Naive thymus-derived CD4-positive, alpha-beta T cell (primary cell): ENCODE measurements around the gene DNPH1. TPM values are rescaled to one million over a fixed set of nuclear protein-coding genes. Genes with fewer than 3 reads are reported as not detected.

ENCODE experiments used
- ATAC-seq: fragments of 150-1000 bp; cut with Tn5 transposase; 2 replicates; pipeline ENCODE4 v1.10.0; 2021; ENCODE audit warnings: mild to moderate bottlenecking, moderate library complexity
- CTCF ChIA-PET: fragments of 350-600 bp; sonication (Branson Sonifier 250); formaldehyde crosslinking; loops from one replicate; lab custom pipeline; 2021; ENCODE audit warnings: antibody characterized with exemption; lab: Charles Lee
- POLR2A ChIA-PET: fragments of 350-600 bp; sonication (Branson Sonifier 250); formaldehyde crosslinking; loops from one replicate; lab custom pipeline; 2021; ENCODE audit warnings: antibody characterized with exemption, inconsistent platforms; lab: Charles Lee
- DNase-seq, 9 donors: peaks; one replicate each; pipeline versions ENCODE4 v3.0.0 to v3.0.0-alpha.2; 2020 to 2022; ENCODE audit warnings: mixed read lengths in 1 of 9
- H3K27ac ChIP-seq: one replicate; pipeline ENCODE4 v1.7.0; 2013; ENCODE audit warnings: mild to moderate bottlenecking, low read depth, low read length, moderate library complexity
- H3K27me3 ChIP-seq, 2 donors: one replicate each; pipeline ENCODE4 v1.7.0; 2013; ENCODE audit warnings: low read length in 2 of 2, mild to moderate bottlenecking in 2 of 2, moderate library complexity in 2 of 2; ENCODE audit not compliant: control insufficient read depth in 2 of 2, insufficient read depth in 2 of 2
- H3K36me3 ChIP-seq, 3 experiments: 1 replicate in 2 of 3; 2 replicates in 1 of 3; pipeline ENCODE4 v1.7.0; 2013; ENCODE audit warnings: low read length in 3 of 3, mild to moderate bottlenecking in 3 of 3, moderate library complexity in 1 of 3; ENCODE audit not compliant: insufficient read depth in 3 of 3, control insufficient read depth in 2 of 3
- H3K4me1 ChIP-seq, 2 donors: one replicate each; pipeline ENCODE4 v1.7.0; 2013; ENCODE audit warnings: low read length in 2 of 2, mild to moderate bottlenecking in 2 of 2, moderate library complexity in 1 of 2; ENCODE audit not compliant: control insufficient read depth in 2 of 2, insufficient read depth in 2 of 2
- H3K4me3 ChIP-seq: 2 replicates; pipeline ENCODE4 v1.7.0; 2013; ENCODE audit warnings: mild to moderate bottlenecking, low read length
- H3K9me3 ChIP-seq, 3 experiments: 1 replicate in 2 of 3; 2 replicates in 1 of 3; pipeline ENCODE4 v1.7.0; 2013; ENCODE audit warnings: low read length in 3 of 3; ENCODE audit not compliant: control insufficient read depth in 2 of 3
- H3K27ac Mint-ChIP-seq, 9 donors: one replicate each; pipeline ENCODE4 v1.8.0; 2020 to 2022; ENCODE audit warnings: mixed read lengths in 9 of 9, mild to moderate bottlenecking in 8 of 9, moderate library complexity in 5 of 9, inconsistent platforms in 2 of 9
- H3K27me3 Mint-ChIP-seq, 5 donors: one replicate each; pipeline ENCODE4 v1.8.0; 2021 to 2022; ENCODE audit warnings: mixed read lengths in 5 of 5, mild to moderate bottlenecking in 1 of 5
- H3K36me3 Mint-ChIP-seq, 5 donors: one replicate each; pipeline ENCODE4 v1.8.0; 2020 to 2022; ENCODE audit warnings: mixed read lengths in 5 of 5, mild to moderate bottlenecking in 3 of 5, inconsistent platforms in 1 of 5
- H3K4me1 Mint-ChIP-seq, 7 donors: one replicate each; pipeline ENCODE4 v1.8.0; 2020 to 2022; ENCODE audit warnings: mixed read lengths in 7 of 7, mild to moderate bottlenecking in 3 of 7, inconsistent platforms in 1 of 7
- H3K4me3 Mint-ChIP-seq, 10 donors: one replicate each; pipeline ENCODE4 v1.8.0; 2020 to 2022; ENCODE audit warnings: mild to moderate bottlenecking in 10 of 10, mixed read lengths in 10 of 10, moderate library complexity in 6 of 10, inconsistent platforms in 2 of 10
- H3K9me3 Mint-ChIP-seq, 11 donors: one replicate each; pipeline ENCODE4 v1.8.0; 2020 to 2022; ENCODE audit warnings: mixed read lengths in 11 of 11, mild to moderate bottlenecking in 4 of 11, inconsistent platforms in 1 of 11, moderate library complexity in 1 of 11
- intact Hi-C, 2 donors: fragments of 100-400 bp; cut with micrococcal nuclease; formaldehyde crosslinking; loops; one replicate each; pipeline ENCODE4 v1.15.1; 2023
- polyA plus RNA-seq, 2 donors: library from polyadenylated mRNA; unstranded; fragments of 300-500 nt; fragmentation: Illumina TruSeq; gene quantifications; one replicate each; pipeline ENCODE4 v1.2.3, GENCODE V29; 2021
- total RNA-seq, 6 experiments: library from RNA in 5 of 6; stranded (reverse) in 5 of 6; gene quantifications; 1 replicate in 5 of 6; 2 replicates in 1 of 6; pipeline ENCODE4 v1.2.3 and lab custom pipeline; 2021 to 2026

DNPH1 gene
- total and polyA plus RNA-seq, 7 experiments from 2014 or later, result 25.4 to 141 (median 36.4) TPM

- ChIA-PET POLR2A (interaction anchor here (0.6 to 1.8 kb wide), 3 partner anchors 10 to 361 kb away, joined by 3 to 6 read pairs (median 3); partner anchors contain the start of gene CUL9), CTCF (interaction anchor here (0.6 to 1.9 kb wide), 2 partner anchors 17 to 19 kb away, joined by 3 to 8 read pairs; partner anchors contain the start of gene DNPH1)
- Histone ChIP-seq H3K36me3 (no peaks in the 10 kb centered on the region), H3K27ac (peak overlapping the region; percentile 78), H3K27me3 (peaks cover 3 to 8% of the 10 kb centered on the region in 2 donors), H3K4me3 (no peak overlapping the region), H3K4me1 (peaks cover 3 to 13% of the 10 kb centered on the region in 2 donors), H3K9me3 (no peaks in the 10 kb centered on the region)
- Mint-ChIP-seq H3K9me3 (no peaks in the 10 kb centered on the region), H3K27ac (peak overlapping the region in 6 of 9 donors; percentile 76 to 92 (median 90)), H3K4me3 (peak overlapping the region in 8 of 10 donors; percentile 83 to 94 (median 88)), H3K27me3 (peaks cover 13 to 36% (median 22%) of the 10 kb centered on the region in 5 donors), H3K4me1 (peaks cover 11 to 29% (median 21%) of the 10 kb centered on the region in 7 donors), H3K36me3 (peaks cover 0 to 4% (median 0%) of the 10 kb centered on the region in 5 donors)
- intact Hi-C loops, result no loop called here
- no peak for DNase-seq
- ATAC-seq, result no peak
Measured at GRCh38 chr6:43248101-43248500, 18.8 kb upstream of the DNPH1 start.

GRCh38 chr6:43247114-43247999 lies 18.1 kb upstream of the DNPH1 start:
- no peaks in the 10 kb centered on the region for H3K36me3 ChIP-seq
- Mint-ChIP-seq H3K36me3 (peaks cover 0 to 2% (median 0%) of the 10 kb centered on the region in 5 donors), H3K9me3 (no peaks in the 10 kb centered on the region), H3K27ac (peak overlapping the region; percentile 76 to 92 (median 89)), H3K27me3 (peaks cover 7 to 33% (median 14%) of the 10 kb centered on the region in 5 donors), H3K4me3 (peak overlapping the region in 9 of 10 donors; percentile 83 to 94 (median 88)), H3K4me1 (peaks cover 11 to 26% (median 21%) of the 10 kb centered on the region in 7 donors)
- DNase-seq, result peak; percentile 65 to 81 (median 78)
- peak overlapping the region; percentile 84 for H3K4me3 ChIP-seq
- intact Hi-C loops, result loop anchor here (1.0 kb wide), 11 partner anchors 18 to 318 kb away; partner anchors contain the start of genes DNPH1 (in 2 of the 2), POLR1C (in 2 of the 2), ABCC10 (in 1 of the 2) and CNPY3 (in 1 of the 2)
- peaks cover 3 to 13% of the 10 kb centered on the region in 2 donors for H3K27me3 ChIP-seq
- peak; percentile 95 for ATAC-seq
- H3K4me1 ChIP-seq, result peaks cover 3 to 13% of the 10 kb centered on the region in 2 donors
- peak overlapping the region; percentile 78 for H3K27ac ChIP-seq
- POLR2A ChIA-PET, result interaction anchor here (0.5 to 1.8 kb wide), 4 partner anchors 18 to 65 kb away, joined by 3 to 6 read pairs (median 5); partner anchors contain the start of genes CUL9 and DNPH1
- CTCF ChIA-PET, result interaction anchor here (0.6 to 1.9 kb wide), 2 partner anchors 16 to 18 kb away, joined by 3 to 8 read pairs; partner anchors contain the start of gene DNPH1
- H3K9me3 ChIP-seq, result no peaks in the 10 kb centered on the region

GRCh38 chr6:43246301-43247113 lies 17.2 kb upstream of the DNPH1 start:
- peaks cover 11 to 22% (median 17%) of the 10 kb centered on the region in 7 donors for H3K4me1 Mint-ChIP-seq
- POLR2A ChIA-PET, result interaction anchor here (0.5 to 1.8 kb wide), 3 partner anchors 17 to 64 kb away, joined by 3 to 6 read pairs (median 4); partner anchors contain the start of genes CUL9 and DNPH1
- H3K36me3 Mint-ChIP-seq, result peaks cover 0 to 2% (median 0%) of the 10 kb centered on the region in 5 donors
- H3K4me3 Mint-ChIP-seq, result peak overlapping the region in 9 of 10 donors; percentile 83 to 94 (median 88)
- Histone ChIP-seq H3K4me1 (peaks cover 3 to 13% of the 10 kb centered on the region in 2 donors), H3K36me3 (no peaks in the 10 kb centered on the region), H3K27me3 (peaks cover 3 to 13% of the 10 kb centered on the region in 2 donors), H3K4me3 (peak overlapping the region; percentile 84), H3K9me3 (no peaks in the 10 kb centered on the region), H3K27ac (no peak overlapping the region)
- ATAC-seq (peak; percentile 15), DNase-seq (peak in 1 of 9 donors; percentile 20)
- H3K9me3 Mint-ChIP-seq, result peaks cover 0 to 2% (median 0%) of the 10 kb centered on the region in 11 donors
- peak overlapping the region in 6 of 9 donors; percentile 24 to 92 (median 61) for H3K27ac Mint-ChIP-seq
- peaks cover under 1 to 27% (median 10%) of the 10 kb centered on the region in 5 donors for H3K27me3 Mint-ChIP-seq
- intact Hi-C loops, result loop anchor here (1.0 kb wide), 11 partner anchors 17 to 317 kb away; partner anchors contain the start of genes DNPH1 (in 2 of the 2), POLR1C (in 2 of the 2), ABCC10 (in 1 of the 2) and CNPY3 (in 1 of the 2)
- CTCF ChIA-PET, result interaction anchor here (0.6 to 1.9 kb wide), 2 partner anchors 18 to 290 kb away, joined by 3 to 8 read pairs; partner anchors contain the start of gene DNPH1

GRCh38 chr6:43243664-43244321 lies 14.5 kb upstream of the DNPH1 start:
- Histone ChIP-seq H3K9me3 (no peaks in the 10 kb centered on the region), H3K27ac (no peak overlapping the region), H3K4me1 (peaks cover 3 to 13% of the 10 kb centered on the region in 2 donors), H3K27me3 (peaks cover 3 to 13% of the 10 kb centered on the region in 2 donors), H3K4me3 (no peak overlapping the region), H3K36me3 (no peaks in the 10 kb centered on the region)
- ChIA-PET POLR2A (no interaction called here), CTCF (interaction anchor here (0.7 to 1.3 kb wide), 2 partner anchors 14 to 55 kb away, joined by 3 to 4 read pairs; partner anchors contain the start of gene DNPH1)
- Mint-ChIP-seq H3K27me3 (peaks cover 11 to 30% (median 19%) of the 10 kb centered on the region in 5 donors), H3K4me3 (no peak overlapping the region), H3K36me3 (peaks cover 0 to 7% (median 4%) of the 10 kb centered on the region in 5 donors), H3K27ac (no peak overlapping the region), H3K4me1 (peaks cover 6 to 14% (median 10%) of the 10 kb centered on the region in 7 donors), H3K9me3 (peaks cover 0 to 9% (median 6%) of the 10 kb centered on the region in 11 donors)
- intact Hi-C loops, result no loop called here
- ATAC-seq, result no peak
- DNase-seq, result no peak

GRCh38 chr6:43242908-43243663 lies 13.8 kb upstream of the DNPH1 start, which contains the start of gene TTBK1:
TTBK1 (plus strand) TSS chr6:43243481; CDS start chr6:43246661, 3,180 bp downstream.
- ATAC-seq (no peak), DNase-seq (peak in 1 of 9 donors; percentile 49)
- Mint-ChIP-seq H3K4me3 (no peak within 1 kb of the TSS), H3K9me3 (peaks cover 0 to 9% (median 6%) of the 10 kb centered on the region in 11 donors), H3K27ac (no peak within 1 kb of the TSS), H3K36me3 (peaks cover 0 to 7% (median 4%) of the 10 kb centered on the region in 5 donors), H3K27me3 (peaks cover 11 to 33% (median 24%) of the 10 kb centered on the region in 5 donors), H3K4me1 (peaks cover 5 to 13% (median 10%) of the 10 kb centered on the region in 7 donors)
- CTCF ChIA-PET, result interaction anchor here (0.7 kb wide), 1 partner anchor 56 kb away, joined by 3 read pairs; no protein-coding TSS in a partner anchor
- no peaks in the 10 kb centered on the region for H3K9me3 ChIP-seq
- H3K27me3 ChIP-seq, result peaks cover 3 to 13% of the 10 kb centered on the region in 2 donors
- no peaks in the 10 kb centered on the region for H3K36me3 ChIP-seq
- no peak within 1 kb of the TSS for H3K4me3 ChIP-seq
- H3K4me1 ChIP-seq, result peaks cover 3 to 13% of the 10 kb centered on the region in 2 donors
- intact Hi-C loops, result no loop called here
- no peak within 1 kb of the TSS for H3K27ac ChIP-seq
- POLR2A ChIA-PET, result no interaction called here
